Memory B cell (primary cell): ENCODE data around the gene DBNL.
"Not testable (repeated sequence)": the region's sequence is repeated elsewhere in the genome, so short reads cannot be mapped to it uniquely, and the experiment has no call there.

Experiments used
- ATAC-seq: fragments of 150-1000 bp; cut with Tn5 transposase; 2 replicates; pipeline ENCODE4 v1.10.0; 2021; ENCODE audit warnings: low read depth, mild to moderate bottlenecking, moderate library complexity
- DNase-seq, 2 donors: peaks; one replicate each; pipeline ENCODE4 v3.0.0; 2022; ENCODE audit warnings: low spot score in 2 of 2
- H3K27ac Mint-ChIP-seq: one replicate; pipeline ENCODE4 v1.8.0; 2022; ENCODE audit warnings: mild to moderate bottlenecking, moderate library complexity, mixed read lengths
- H3K27me3 Mint-ChIP-seq: one replicate; pipeline ENCODE4 v1.8.0; 2022; ENCODE audit warnings: mixed read lengths
- H3K36me3 Mint-ChIP-seq: one replicate; pipeline ENCODE4 v1.8.0; 2022; ENCODE audit warnings: mild to moderate bottlenecking, mixed read lengths
- H3K4me1 Mint-ChIP-seq: one replicate; pipeline ENCODE4 v1.8.0; 2022; ENCODE audit warnings: mixed read lengths
- H3K4me3 Mint-ChIP-seq: one replicate; pipeline ENCODE4 v1.8.0; 2022; ENCODE audit warnings: mild to moderate bottlenecking, moderate library complexity, mixed read lengths
- H3K9me3 Mint-ChIP-seq: one replicate; pipeline ENCODE4 v1.8.0; 2022; ENCODE audit warnings: mixed read lengths

DBNL gene

GRCh38 chr7:44036364-44036763 is 8.1 kb upstream of the DBNL start:
- H3K27me3 Mint-ChIP-seq, H3K36me3 Mint-ChIP-seq, H3K27ac Mint-ChIP-seq, DNase-seq, H3K4me1 Mint-ChIP-seq, H3K9me3 Mint-ChIP-seq, H3K4me3 Mint-ChIP-seq: not testable (repeated sequence)
- peak; percentile 3 for ATAC-seq

- H3K9me3 Mint-ChIP-seq, DNase-seq, H3K27ac Mint-ChIP-seq, ATAC-seq, H3K27me3 Mint-ChIP-seq, H3K36me3 Mint-ChIP-seq, H3K4me1 Mint-ChIP-seq, H3K4me3 Mint-ChIP-seq: not testable (repeated sequence)
Measured at GRCh38 chr7:44037951-44038350, 6.6 kb upstream of the DBNL start.

GRCh38 chr7:44038553-44038952 is 5.9 kb upstream of the DBNL start:
- not testable (repeated sequence) for H3K4me3 Mint-ChIP-seq, H3K9me3 Mint-ChIP-seq, H3K36me3 Mint-ChIP-seq, ATAC-seq, H3K27me3 Mint-ChIP-seq, H3K4me1 Mint-ChIP-seq, H3K27ac Mint-ChIP-seq, DNase-seq

GRCh38 chr7:44038961-44039558 is 5.4 kb upstream of the DBNL start:
- H3K4me3 Mint-ChIP-seq = peak overlapping the region; percentile 78
- DNase-seq = peak; percentile 82 to 85
- peak overlapping the region; percentile 84 for H3K27ac Mint-ChIP-seq
- H3K27me3 Mint-ChIP-seq, H3K36me3 Mint-ChIP-seq, H3K9me3 Mint-ChIP-seq: not testable (repeated sequence)
- peaks cover 12% of the 10 kb centered on the region for H3K4me1 Mint-ChIP-seq
- ATAC-seq = peak; percentile 71

GRCh38 chr7:44039800-44040492 is 4.6 kb upstream of the DBNL start:
- H3K4me1 Mint-ChIP-seq = peaks cover 13% of the 10 kb centered on the region
- not testable (repeated sequence) for H3K27me3 Mint-ChIP-seq, DNase-seq, H3K9me3 Mint-ChIP-seq, H3K36me3 Mint-ChIP-seq
- peak; percentile 18 for ATAC-seq
- H3K27ac Mint-ChIP-seq = peak overlapping the region; percentile 82
- H3K4me3 Mint-ChIP-seq = peak overlapping the region; percentile 79

- Mint-ChIP-seq H3K27ac (peak overlapping the region; percentile 82), H3K4me1 (peaks cover 14% of the 10 kb centered on the region), H3K4me3 (peak overlapping the region; percentile 79)
- DNase-seq (peak; percentile 54 to 60), ATAC-seq (peak; percentile 64)
- not testable (repeated sequence) for H3K36me3 Mint-ChIP-seq, H3K9me3 Mint-ChIP-seq, H3K27me3 Mint-ChIP-seq
Measured at GRCh38 chr7:44040493-44040891, 4.0 kb upstream of the DBNL start.

- ATAC-seq = no peak
Measured at GRCh38 chr7:44042221-44042620, 2.3 kb upstream of the DBNL start.

GRCh38 chr7:44043902-44044301 is 600 bp upstream of the DBNL start:
- Mint-ChIP-seq H3K4me1 (peaks cover 41% of the 10 kb centered on the region), H3K27me3 (no peaks in the 10 kb centered on the region), H3K9me3 (no peaks in the 10 kb centered on the region), H3K27ac (peak overlapping the region; percentile 95), H3K4me3 (peak overlapping the region; percentile 92), H3K36me3 (peaks cover 12% of the 10 kb centered on the region)
- ATAC-seq = no peak
- no peak for DNase-seq

More at GRCh38 chr7:44042221-44042620, 2.3 kb upstream of the DBNL start:
- no peaks in the 10 kb centered on the region for H3K9me3 Mint-ChIP-seq
- no peak for DNase-seq
- peaks cover 31% of the 10 kb centered on the region for H3K4me1 Mint-ChIP-seq
- H3K36me3 Mint-ChIP-seq = peaks cover 8% of the 10 kb centered on the region
- no peak overlapping the region for H3K27ac Mint-ChIP-seq
- no peak overlapping the region for H3K4me3 Mint-ChIP-seq
- H3K27me3 Mint-ChIP-seq = no peaks in the 10 kb centered on the region

- DNase-seq = peak in 1 of 2 donors; percentile 11
- Mint-ChIP-seq H3K27ac (peak overlapping the region; percentile 95), H3K4me1 (peaks cover 47% of the 10 kb centered on the region), H3K36me3 (peaks cover 15% of the 10 kb centered on the region), H3K27me3 (no peaks in the 10 kb centered on the region), H3K4me3 (peak overlapping the region; percentile 92), H3K9me3 (no peaks in the 10 kb centered on the region)
- ATAC-seq = no peak
Measured at GRCh38 chr7:44045226-44046014, 918 bp downstream of the DBNL start.

- DNase-seq (peak; percentile 45 to 77), ATAC-seq (peak; percentile 89)
- H3K4me1 Mint-ChIP-seq = peaks cover 44% of the 10 kb centered on the region
- no peaks in the 10 kb centered on the region for H3K9me3 Mint-ChIP-seq
- H3K4me3 Mint-ChIP-seq = peak overlapping the region; percentile 92
- H3K27ac Mint-ChIP-seq = peak overlapping the region; percentile 95
- H3K27me3 Mint-ChIP-seq = no peaks in the 10 kb centered on the region
- H3K36me3 Mint-ChIP-seq = peaks cover 16% of the 10 kb centered on the region
Measured at GRCh38 chr7:44046321-44047061, 2.0 kb downstream of the DBNL start.

- ATAC-seq (no peak), DNase-seq (peak in 1 of 2 donors; percentile 8)
- Mint-ChIP-seq H3K27ac (peak overlapping the region; percentile 69), H3K4me1 (peaks cover 53% of the 10 kb centered on the region), H3K4me3 (peak overlapping the region; percentile 69), H3K9me3 (no peaks in the 10 kb centered on the region), H3K36me3 (peaks cover 21% of the 10 kb centered on the region), H3K27me3 (no peaks in the 10 kb centered on the region)
Measured at GRCh38 chr7:44048031-44048795, 3.7 kb downstream of the DBNL start.

- Mint-ChIP-seq H3K27me3 (no peaks in the 10 kb centered on the region), H3K36me3 (peaks cover 27% of the 10 kb centered on the region), H3K9me3 (no peaks in the 10 kb centered on the region), H3K4me1 (peaks cover 52% of the 10 kb centered on the region), H3K4me3 (peak overlapping the region; percentile 11), H3K27ac (no peak overlapping the region)
- DNase-seq (no peak), ATAC-seq (no peak)
Measured at GRCh38 chr7:44050121-44050914, 5.8 kb downstream of the DBNL start.
